ENCODE measurements around the gene TTR. TPM values are rescaled to one million over a fixed set of nuclear protein-coding genes. Genes with fewer than 3 reads are reported as not detected.

The TTR gene
- total and polyA plus RNA-seq, 2 experiments from 2014 or later, result not detected

GRCh38 chr18:31618801-31619200 is 27.1 kb downstream of the TTR start (continued):
- TF ChIP-seq, protein P1, sequence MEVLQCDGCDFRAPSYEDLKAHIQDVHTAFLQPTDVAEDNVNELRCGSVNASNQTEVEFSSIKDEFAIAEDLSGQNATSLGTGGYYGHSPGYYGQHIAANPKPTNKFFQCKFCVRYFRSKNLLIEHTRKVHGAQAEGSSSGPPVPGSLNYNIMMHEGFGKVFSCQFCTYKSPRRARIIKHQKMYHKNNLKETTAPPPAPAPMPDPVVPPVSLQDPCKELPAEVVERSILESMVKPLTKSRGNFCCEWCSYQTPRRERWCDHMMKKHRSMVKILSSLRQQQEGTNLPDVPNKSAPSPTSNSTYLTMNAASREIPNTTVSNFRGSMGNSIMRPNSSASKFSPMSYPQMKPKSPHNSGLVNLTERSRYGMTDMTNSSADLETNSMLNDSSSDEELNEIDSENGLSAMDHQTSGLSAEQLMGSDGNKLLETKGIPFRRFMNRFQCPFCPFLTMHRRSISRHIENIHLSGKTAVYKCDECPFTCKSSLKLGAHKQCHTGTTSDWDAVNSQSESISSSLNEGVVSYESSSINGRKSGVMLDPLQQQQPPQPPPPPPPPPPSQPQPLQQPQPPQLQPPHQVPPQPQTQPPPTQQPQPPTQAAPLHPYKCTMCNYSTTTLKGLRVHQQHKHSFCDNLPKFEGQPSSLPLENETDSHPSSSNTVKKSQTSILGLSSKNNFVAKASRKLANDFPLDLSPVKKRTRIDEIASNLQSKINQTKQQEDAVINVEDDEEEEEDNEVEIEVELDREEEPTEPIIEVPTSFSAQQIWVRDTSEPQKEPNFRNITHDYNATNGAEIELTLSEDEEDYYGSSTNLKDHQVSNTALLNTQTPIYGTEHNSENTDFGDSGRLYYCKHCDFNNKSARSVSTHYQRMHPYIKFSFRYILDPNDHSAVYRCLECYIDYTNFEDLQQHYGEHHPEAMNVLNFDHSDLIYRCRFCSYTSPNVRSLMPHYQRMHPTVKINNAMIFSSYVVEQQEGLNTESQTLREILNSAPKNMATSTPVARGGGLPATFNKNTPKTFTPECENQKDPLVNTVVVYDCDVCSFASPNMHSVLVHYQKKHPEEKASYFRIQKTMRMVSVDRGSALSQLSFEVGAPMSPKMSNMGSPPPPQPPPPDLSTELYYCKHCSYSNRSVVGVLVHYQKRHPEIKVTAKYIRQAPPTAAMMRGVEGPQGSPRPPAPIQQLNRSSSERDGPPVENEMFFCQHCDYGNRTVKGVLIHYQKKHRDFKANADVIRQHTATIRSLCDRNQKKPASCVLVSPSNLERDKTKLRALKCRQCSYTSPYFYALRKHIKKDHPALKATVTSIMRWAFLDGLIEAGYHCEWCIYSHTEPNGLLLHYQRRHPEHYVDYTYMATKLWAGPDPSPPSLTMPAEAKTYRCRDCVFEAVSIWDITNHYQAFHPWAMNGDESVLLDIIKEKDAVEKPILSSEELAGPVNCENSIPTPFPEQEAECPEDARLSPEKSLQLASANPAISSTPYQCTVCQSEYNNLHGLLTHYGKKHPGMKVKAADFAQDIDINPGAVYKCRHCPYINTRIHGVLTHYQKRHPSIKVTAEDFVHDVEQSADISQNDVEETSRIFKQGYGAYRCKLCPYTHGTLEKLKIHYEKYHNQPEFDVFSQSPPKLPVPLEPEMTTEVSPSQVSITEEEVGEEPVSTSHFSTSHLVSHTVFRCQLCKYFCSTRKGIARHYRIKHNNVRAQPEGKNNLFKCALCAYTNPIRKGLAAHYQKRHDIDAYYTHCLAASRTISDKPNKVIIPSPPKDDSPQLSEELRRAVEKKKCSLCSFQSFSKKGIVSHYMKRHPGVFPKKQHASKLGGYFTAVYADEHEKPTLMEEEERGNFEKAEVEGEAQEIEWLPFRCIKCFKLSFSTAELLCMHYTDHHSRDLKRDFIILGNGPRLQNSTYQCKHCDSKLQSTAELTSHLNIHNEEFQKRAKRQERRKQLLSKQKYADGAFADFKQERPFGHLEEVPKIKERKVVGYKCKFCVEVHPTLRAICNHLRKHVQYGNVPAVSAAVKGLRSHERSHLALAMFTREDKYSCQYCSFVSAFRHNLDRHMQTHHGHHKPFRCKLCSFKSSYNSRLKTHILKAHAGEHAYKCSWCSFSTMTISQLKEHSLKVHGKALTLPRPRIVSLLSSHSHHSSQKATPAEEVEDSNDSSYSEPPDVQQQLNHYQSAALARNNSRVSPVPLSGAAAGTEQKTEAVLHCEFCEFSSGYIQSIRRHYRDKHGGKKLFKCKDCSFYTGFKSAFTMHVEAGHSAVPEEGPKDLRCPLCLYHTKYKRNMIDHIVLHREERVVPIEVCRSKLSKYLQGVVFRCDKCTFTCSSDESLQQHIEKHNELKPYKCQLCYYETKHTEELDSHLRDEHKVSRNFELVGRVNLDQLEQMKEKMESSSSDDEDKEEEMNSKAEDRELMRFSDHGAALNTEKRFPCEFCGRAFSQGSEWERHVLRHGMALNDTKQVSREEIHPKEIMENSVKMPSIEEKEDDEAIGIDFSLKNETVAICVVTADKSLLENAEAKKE (CRISPR knock-in tag; IDR thresholded peaks at IDR 0.05), result no peak
- TF ChIP-seq NANOG (IDR thresholded peaks at IDR 0.05; ENCODE audit: borderline replicate concordance) (no peak), ETS1 (IDR thresholded peaks at IDR 0.05) (no peak), ZNF114 (CRISPR knock-in tag; IDR thresholded peaks at IDR 0.05) (no peak)
- TF ChIP-seq, protein P2, sequence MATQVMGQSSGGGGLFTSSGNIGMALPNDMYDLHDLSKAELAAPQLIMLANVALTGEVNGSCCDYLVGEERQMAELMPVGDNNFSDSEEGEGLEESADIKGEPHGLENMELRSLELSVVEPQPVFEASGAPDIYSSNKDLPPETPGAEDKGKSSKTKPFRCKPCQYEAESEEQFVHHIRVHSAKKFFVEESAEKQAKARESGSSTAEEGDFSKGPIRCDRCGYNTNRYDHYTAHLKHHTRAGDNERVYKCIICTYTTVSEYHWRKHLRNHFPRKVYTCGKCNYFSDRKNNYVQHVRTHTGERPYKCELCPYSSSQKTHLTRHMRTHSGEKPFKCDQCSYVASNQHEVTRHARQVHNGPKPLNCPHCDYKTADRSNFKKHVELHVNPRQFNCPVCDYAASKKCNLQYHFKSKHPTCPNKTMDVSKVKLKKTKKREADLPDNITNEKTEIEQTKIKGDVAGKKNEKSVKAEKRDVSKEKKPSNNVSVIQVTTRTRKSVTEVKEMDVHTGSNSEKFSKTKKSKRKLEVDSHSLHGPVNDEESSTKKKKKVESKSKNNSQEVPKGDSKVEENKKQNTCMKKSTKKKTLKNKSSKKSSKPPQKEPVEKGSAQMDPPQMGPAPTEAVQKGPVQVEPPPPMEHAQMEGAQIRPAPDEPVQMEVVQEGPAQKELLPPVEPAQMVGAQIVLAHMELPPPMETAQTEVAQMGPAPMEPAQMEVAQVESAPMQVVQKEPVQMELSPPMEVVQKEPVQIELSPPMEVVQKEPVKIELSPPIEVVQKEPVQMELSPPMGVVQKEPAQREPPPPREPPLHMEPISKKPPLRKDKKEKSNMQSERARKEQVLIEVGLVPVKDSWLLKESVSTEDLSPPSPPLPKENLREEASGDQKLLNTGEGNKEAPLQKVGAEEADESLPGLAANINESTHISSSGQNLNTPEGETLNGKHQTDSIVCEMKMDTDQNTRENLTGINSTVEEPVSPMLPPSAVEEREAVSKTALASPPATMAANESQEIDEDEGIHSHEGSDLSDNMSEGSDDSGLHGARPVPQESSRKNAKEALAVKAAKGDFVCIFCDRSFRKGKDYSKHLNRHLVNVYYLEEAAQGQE (IDR thresholded peaks at IDR 0.05; ENCODE audit: unreplicated experiment), result no peak
